H1 (cell line): Measurements from ENCODE around the gene KRT80. TPM values are rescaled to one million over a fixed set of nuclear protein-coding genes. Genes with fewer than 3 reads are reported as not detected.

Source experiments
- CTCF ChIA-PET: fragments of 300-600 bp; sonication (Branson Sonifier 250); formaldehyde crosslinking; loops from one replicate; lab custom pipeline; 2021; ENCODE audit not compliant: partially characterized antibody; lab: Charles Lee
- POLR2A ChIA-PET: fragments of 300-600 bp; sonication (Branson Sonifier 250); formaldehyde crosslinking; loops from one replicate; lab custom pipeline; 2021; ENCODE audit warnings: inconsistent platforms; ENCODE audit not compliant: partially characterized antibody; lab: Charles Lee
- DNase-seq, 2 experiments: peaks; one replicate each; pipeline versions ENCODE4 v3.0.0 to v3.0.0-alpha.2; 2010 to 2022; ENCODE audit warnings: low spot score in 2 of 2, low read depth in 1 of 2, mixed read lengths in 1 of 2
- FAIRE-seq: peaks from 2 replicates; lab custom pipeline; 2011; peaks lifted over from hg19 to GRCh38; lab: Jason Lieb, UNC
- H2AFZ ChIP-seq: 2 replicates; pipeline ENCODE4 v1.8.1; 2012; ENCODE audit warnings: low read length, inconsistent platforms
- H2AK5ac ChIP-seq: 2 replicates; pipeline ENCODE4 v1.6.1; 2013; ENCODE audit warnings: low read depth, low read length
- H2BK120ac ChIP-seq: replicated peaks from 2 replicates; pipeline ENCODE3; 2013; ENCODE audit warnings: low read depth, low read length, inconsistent platforms
- H2BK12ac ChIP-seq: 2 replicates; pipeline ENCODE4 v1.6.1; 2013; ENCODE audit warnings: low read depth, low read length
- H2BK15ac ChIP-seq: 2 replicates; pipeline ENCODE4 v1.6.1; 2013; ENCODE audit warnings: low read length
- H2BK20ac ChIP-seq: 2 replicates; pipeline ENCODE4 v1.6.1; 2013; ENCODE audit warnings: low read length
- H2BK5ac ChIP-seq: 2 replicates; pipeline ENCODE4 v1.6.1; 2013; ENCODE audit warnings: low read depth, low read length
- H3K14ac ChIP-seq: 2 replicates; pipeline ENCODE4 v1.6.1; 2013; ENCODE audit warnings: inconsistent platforms; ENCODE audit not compliant: insufficient read length
- H3K18ac ChIP-seq: 2 replicates; pipeline ENCODE4 v1.6.1; 2013; ENCODE audit warnings: low read length; ENCODE audit errors: extremely low read depth
- H3K23ac ChIP-seq: 2 replicates; pipeline ENCODE4 v1.6.1; 2013; ENCODE audit warnings: inconsistent platforms; ENCODE audit not compliant: insufficient read length
- H3K23me2 ChIP-seq: 2 replicates; pipeline ENCODE4 v1.6.1; 2013; ENCODE audit warnings: low read depth, low read length
- H3K27ac ChIP-seq: 2 replicates; pipeline ENCODE4 v1.6.1; 2011; ENCODE audit warnings: low read depth, low read length, inconsistent platforms
- H3K27me3 ChIP-seq, 4 experiments: replicated peaks in 1 of 4; 1 replicate in 1 of 4; 2 replicates in 3 of 4; pipeline versions ENCODE4 v1.6.1 to v1.8.1; 2011 to 2013; ENCODE audit warnings: low read length in 3 of 4, mild to moderate bottlenecking in 3 of 4, inconsistent platforms in 2 of 4, mixed read lengths in 2 of 4, moderate library complexity in 1 of 4; ENCODE audit not compliant: control insufficient read depth in 3 of 4, insufficient read depth in 3 of 4; ENCODE audit errors: extremely low read depth in 1 of 4
- H3K36me3 ChIP-seq, 4 experiments: 2 replicates each; pipeline versions ENCODE4 v1.6.1 to v1.8.1; 2011 to 2013; ENCODE audit warnings: mild to moderate bottlenecking in 4 of 4, low read length in 3 of 4, moderate library complexity in 2 of 4, control low read depth in 1 of 4, inconsistent platforms in 1 of 4; ENCODE audit not compliant: insufficient read depth in 4 of 4, control insufficient read depth in 2 of 4
- H3K4ac ChIP-seq: replicated peaks from 2 replicates; pipeline ENCODE3; 2013; ENCODE audit warnings: low read length, low read depth, mixed read lengths, inconsistent platforms; ENCODE audit not compliant: insufficient read length
- H3K4me1 ChIP-seq, 4 experiments: replicated peaks in 1 of 4; 1 replicate in 1 of 4; 2 replicates in 3 of 4; pipeline versions ENCODE4 v1.6.1 to v1.8.1; 2011 to 2013; ENCODE audit warnings: low read length in 3 of 4, inconsistent platforms in 2 of 4, mixed read lengths in 1 of 4; ENCODE audit not compliant: insufficient read depth in 4 of 4, control insufficient read depth in 3 of 4
- H3K4me2 ChIP-seq, 2 experiments: 2 replicates each; pipeline versions ENCODE4 v1.6.1 to v1.8.1; 2011 to 2013; ENCODE audit warnings: low read depth in 2 of 2, low read length in 2 of 2, control low read depth in 1 of 2, inconsistent platforms in 1 of 2, mild to moderate bottlenecking in 1 of 2; ENCODE audit not compliant: insufficient read depth in 1 of 2
- H3K4me3 ChIP-seq, 4 experiments: fragments of 200-600, 300-600 bp in 1 of 4; sonication (generic), shearing (Covaris generic), sonication (Bioruptor Twin) in 1 of 4; 2 replicates each; pipeline versions ENCODE4 v1.5.1 to v1.8.1; 2011 to 2016; ENCODE audit warnings: low read length in 4 of 4, low read depth in 3 of 4, control low read depth in 2 of 4, inconsistent platforms in 2 of 4, mild to moderate bottlenecking in 2 of 4, mixed read lengths in 1 of 4, moderate library complexity in 1 of 4; ENCODE audit not compliant: insufficient read depth in 2 of 4; ENCODE audit errors: extremely low read depth in 1 of 4
- H3K56ac ChIP-seq: replicated peaks from 2 replicates; pipeline ENCODE3; 2013; ENCODE audit warnings: low read depth, mild to moderate bottlenecking, mixed read lengths, low read length, inconsistent platforms; ENCODE audit not compliant: insufficient read length
- H3K79me1 ChIP-seq: 2 replicates; pipeline ENCODE4 v1.6.1; 2013; ENCODE audit warnings: low read depth, low read length, control low read depth
- H3K79me2 ChIP-seq, 2 experiments: 2 replicates each; pipeline versions ENCODE4 v1.6.1 to v1.8.1; 2012 to 2013; ENCODE audit warnings: low read length in 2 of 2, mild to moderate bottlenecking in 2 of 2, inconsistent platforms in 1 of 2; ENCODE audit not compliant: insufficient read depth in 2 of 2, control insufficient read depth in 1 of 2
- H3K9ac ChIP-seq, 4 experiments: replicated peaks in 1 of 4; 1 replicate in 1 of 4; 2 replicates in 3 of 4; pipeline versions ENCODE4 v1.6.1 to v1.8.1; 2011 to 2013; ENCODE audit warnings: low read depth in 3 of 4, low read length in 3 of 4, control low read depth in 2 of 4, mild to moderate bottlenecking in 2 of 4, moderate library complexity in 2 of 4, inconsistent platforms in 1 of 4; ENCODE audit errors: extremely low read depth in 1 of 4
- H3K9me3 ChIP-seq, 2 experiments: 2 replicates each; pipeline versions ENCODE4 v1.6.1 to v1.8.1; 2012 to 2013; ENCODE audit warnings: mild to moderate bottlenecking in 2 of 2, moderate library complexity in 2 of 2, control low read depth in 1 of 2, inconsistent platforms in 1 of 2, low read depth in 1 of 2, low read length in 1 of 2, mixed read lengths in 1 of 2; ENCODE audit not compliant: insufficient read depth in 2 of 2
- H4K20me1 ChIP-seq, 2 experiments: replicated peaks in 1 of 2; 2 replicates each; pipeline versions ENCODE3 to v1.8.1; 2011 to 2013; ENCODE audit warnings: inconsistent platforms in 2 of 2, low read length in 2 of 2, mild to moderate bottlenecking in 1 of 2; ENCODE audit not compliant: insufficient read depth in 2 of 2, control insufficient read depth in 1 of 2
- H4K5ac ChIP-seq: 2 replicates; pipeline ENCODE4 v1.6.1; 2013; ENCODE audit warnings: low read length, low read depth, mixed read lengths, inconsistent platforms; ENCODE audit not compliant: insufficient read length
- H4K8ac ChIP-seq: 2 replicates; pipeline ENCODE4 v1.8.0; 2013; ENCODE audit warnings: mild to moderate bottlenecking, moderate library complexity, low read length, inconsistent platforms; ENCODE audit not compliant: insufficient read depth; ENCODE audit errors: extremely low read depth
- H4K91ac ChIP-seq: replicated peaks from 2 replicates; pipeline ENCODE3; 2013; ENCODE audit warnings: low read length, mixed read lengths, inconsistent platforms; ENCODE audit not compliant: insufficient read length
- BCL11A ChIP-seq, 2 experiments: IDR thresholded peaks; one replicate each; pipeline ENCODE4 v1.6.1; 2011; ENCODE audit warnings: low read depth in 2 of 2, low read length in 2 of 2, mild to moderate bottlenecking in 2 of 2
- CBX8 ChIP-seq: fragments of 300-800, 300-1000 bp; sonication (generic); IDR thresholded peaks from 2 replicates; pipeline ENCODE4 v1.7.1; 2016; ENCODE audit warnings: low read depth, low read length, borderline replicate concordance
- CHD2 ChIP-seq: IDR thresholded peaks from 2 replicates; pipeline ENCODE4 v1.6.1; 2012; ENCODE audit warnings: low read length, improper control_type of control experiment
- EZH2 ChIP-seq: fragments of 200-600 bp; sonication (generic); IDR thresholded peaks from 2 replicates; pipeline ENCODE4 v1.7.1; 2012; ENCODE audit warnings: low read depth, mild to moderate bottlenecking, moderate library complexity, low read length, inconsistent platforms; ENCODE audit not compliant: severe bottlenecking
- GABPA ChIP-seq: IDR thresholded peaks from 2 replicates; pipeline ENCODE4 v1.6.1; 2011; ENCODE audit warnings: mild to moderate bottlenecking, low read length, moderate library complexity, borderline replicate concordance; ENCODE audit not compliant: insufficient read depth
- PHF8 ChIP-seq: fragments of 200-600 bp; sonication (generic); conservative IDR thresholded peaks from 2 replicates; pipeline ENCODE4 v1.7.1; 2012; ENCODE audit warnings: low read depth, mild to moderate bottlenecking, inconsistent platforms, low read length, moderate library complexity
- RBBP5 ChIP-seq: IDR thresholded peaks from 2 replicates; pipeline ENCODE4 v1.7.1; 2012; ENCODE audit warnings: low read depth, mild to moderate bottlenecking, inconsistent platforms, low read length, moderate library complexity, borderline replicate concordance
- SIRT6 ChIP-seq: IDR thresholded peaks from one replicate; pipeline ENCODE4 v1.7.1; 2012; ENCODE audit warnings: low read length, inconsistent platforms
- SIX5 ChIP-seq: IDR thresholded peaks from 2 replicates; pipeline ENCODE4 v1.6.1; 2011; ENCODE audit warnings: mild to moderate bottlenecking, low read depth, low read length
- TAF1 ChIP-seq: IDR thresholded peaks from 2 replicates; pipeline ENCODE4 v1.6.1; 2011; ENCODE audit warnings: mild to moderate bottlenecking, low read depth, low read length
- TEAD4 ChIP-seq: IDR thresholded peaks from 2 replicates; pipeline ENCODE4 v1.6.1; 2012; ENCODE audit warnings: low read depth, low read length, inconsistent platforms, mixed read lengths
- USF2 ChIP-seq: IDR thresholded peaks from 2 replicates; pipeline ENCODE4 v1.6.1; 2011; ENCODE audit warnings: low read length, improper control_type of control experiment
- WGBS, 2 experiments: shearing (Covaris generic) in 1 of 2; methylation state at CpG; one replicate each; pipeline versions ENCODE4 v1.1.6 to v1.1.7; 2013 to 2015; ENCODE audit warnings: low lambda C conversion rate in 2 of 2, mixed read lengths in 2 of 2, inconsistent platforms in 1 of 2, low coverage in 1 of 2, missing lambda C conversion rate in 1 of 2; ENCODE audit not compliant: insufficient replicate concordance in 2 of 2, insufficient coverage in 1 of 2, insufficient read length in 1 of 2; ENCODE audit errors: extremely low coverage in 1 of 2, missing lambda C conversion rate in 1 of 2; 5-methylcytosine and 5-hydroxymethylcytosine counted together
- polyA plus RNA-seq, 7 experiments: library from polyadenylated mRNA; depleted of rRNA in 3 of 7; stranded (reverse) in 5 of 7; unstranded in 2 of 7; fragments of >200 nt in 5 of 7; fragments of 200-250 nt in 2 of 7; gene quantifications; 1 replicate in 5 of 7; 2 replicates in 1 of 7; 4 replicates in 1 of 7; pipeline versions ENCODE4 v1.2.1 to v1.2.3, GENCODE V29; 2011 to 2013; ENCODE audit warnings: missing spikeins in 2 of 7, mixed read lengths in 2 of 7
- total RNA-seq: library from RNA; stranded (reverse); fragmentation: NEBNext Ultra II Directional; extraction: Animal tissue kit (Norgen Biotek cat#: 25700); gene quantifications from 2 replicates; pipeline ENCODE4 v1.2.1, GENCODE V29; 2021

KRT80 gene
- total and polyA plus RNA-seq, 2 of the 8 experiments (the other 6 are each of a cell fraction or from before 2014, with no cell fraction given), result 0.05 TPM; not detected in 1

GRCh38 chr12:52151153-52151836, 40.5 kb downstream of the KRT80 start:
- H4K91ac ChIP-seq, result peak overlapping the region; percentile 12
- no peak overlapping the region for H3K4me2 ChIP-seq
- H3K14ac ChIP-seq, result no peak overlapping the region
- no peak overlapping the region for H3K4me3 ChIP-seq
- H2BK15ac ChIP-seq, result peak overlapping the region; percentile 97
- H3K36me3 ChIP-seq, result no peaks in the 10 kb centered on the region
- 88% methylated on average over 9 of the region's 10 CpGs; no CpG with 5 or more reads in 1 of the 2 experiments for WGBS, 2 experiments
- peaks cover 5 to 26% (median 11%) of the 10 kb centered on the region in 4 experiments for H3K4me1 ChIP-seq
- no peaks in the 10 kb centered on the region for H3K9me3 ChIP-seq
- no peak overlapping the region for H4K5ac ChIP-seq
- no peak overlapping the region for H3K56ac ChIP-seq
- 0 out of 2 replicates have a peak overlapping the region, but pooled peaks have one; percentile 26 for H2BK5ac ChIP-seq
- ChIA-PET CTCF (interaction anchor here (0.8 to 3.5 kb wide), 16 partner anchors 8 to 727 kb away, joined by 3 to 26 read pairs (median 4); no protein-coding TSS in a partner anchor), POLR2A (no interaction called here)
- no peak overlapping the region for H2AFZ ChIP-seq
- H3K27ac ChIP-seq, result no peak overlapping the region
- no peak overlapping the region; the same call in 1 of the 2 replicates for H2BK20ac ChIP-seq
- H3K79me1 ChIP-seq, result no peaks in the 10 kb centered on the region
- H3K23me2 ChIP-seq, result no peaks in the 10 kb centered on the region; the same call in 1 of the 2 replicates
- no peaks in the 10 kb centered on the region for H3K79me2 ChIP-seq
- peaks cover 0 to 4% (median 2%) of the 10 kb centered on the region in 4 experiments; a peak in 2 of 7 replicates for H3K27me3 ChIP-seq
- DNase-seq (no peak), FAIRE-seq (no peak)
- peak overlapping the region; percentile 63 for H2BK12ac ChIP-seq
- H4K20me1 ChIP-seq, result peaks cover 0 to 2% of the 10 kb centered on the region in 2 experiments
- no peak overlapping the region for H3K4ac ChIP-seq
- no peak overlapping the region for H3K9ac ChIP-seq
- no peak overlapping the region for H4K8ac ChIP-seq
- peak overlapping the region; percentile 18; the same call in 1 of the 2 replicates for H2AK5ac ChIP-seq
- no peak overlapping the region for H3K23ac ChIP-seq
- 0 out of 2 replicates have a peak overlapping the region, but pooled peaks have one; percentile 24 for H3K18ac ChIP-seq
- H2BK120ac ChIP-seq, result no peak overlapping the region
- no peak for TF ChIP-seq RBBP5
- no peak for TF ChIP-seq TAF1
- TF ChIP-seq CBX8, result no peak
- TF ChIP-seq SIRT6, result no peak
- no peak for TF ChIP-seq TEAD4
- no peak for TF ChIP-seq PHF8
- TF ChIP-seq GABPA, result no peak
- TF ChIP-seq SIX5, result no peak
- TF ChIP-seq USF2, result no peak
- no peak for TF ChIP-seq EZH2
- no peak for TF ChIP-seq BCL11A (IDR thresholded peaks at IDR 0.05; ENCODE audit: low read depth in 2 of 2, low read length in 2 of 2)
- no peak for TF ChIP-seq CHD2
